Neural progenitor cell (in vitro differentiated cells): Measurements from ENCODE around the gene C11orf21. TPM values are rescaled to one million over a fixed set of nuclear protein-coding genes. Genes with fewer than 3 reads are reported as not detected.

ENCODE experiments used
- DNase-seq: peaks from one replicate; pipeline ENCODE4 v3.0.0-alpha.2; 2016; ENCODE audit warnings: low spot score
- H2AFZ ChIP-seq: fragments of 200-600 bp; sonication (generic); replicated peaks from 2 replicates; pipeline ENCODE4 v1.6.1; 2016; ENCODE audit warnings: antibody characterized with exemption
- H3F3A ChIP-seq: fragments of 200-600 bp; sonication (generic); 2 replicates; pipeline ENCODE4 v1.6.1; 2016; ENCODE audit warnings: antibody characterized with exemption, low read depth
- H3K27ac ChIP-seq: fragments of 200-600 bp; sonication (generic); 2 replicates; pipeline ENCODE4 v1.5.1; 2016; ENCODE audit warnings: mild to moderate bottlenecking
- H3K27me3 ChIP-seq: fragments of 200-600 bp; sonication (generic); 2 replicates; pipeline ENCODE4 v1.6.1; 2016; ENCODE audit warnings: mild to moderate bottlenecking, moderate library complexity
- H3K36me3 ChIP-seq: fragments of 200-600 bp; sonication (generic); 2 replicates; pipeline ENCODE4 v1.5.1; 2016
- H3K4me1 ChIP-seq: fragments of 200-600 bp; sonication (generic); 2 replicates; pipeline ENCODE4 v1.6.1; 2016; ENCODE audit warnings: mixed run types
- H3K4me2 ChIP-seq: fragments of 200-600 bp; sonication (generic); 2 replicates; pipeline ENCODE4 v1.6.1; 2016
- H3K4me3 ChIP-seq: fragments of 200-600 bp; sonication (generic); 2 replicates; pipeline ENCODE4 v1.5.1; 2016
- H3K79me2 ChIP-seq: fragments of 200-600 bp; sonication (generic); 2 replicates; pipeline ENCODE4 v1.6.1; 2016; ENCODE audit warnings: low read depth
- H3K9ac ChIP-seq: fragments of 200-600 bp; sonication (generic); 2 replicates; pipeline ENCODE4 v1.6.1; 2016
- H3K9me3 ChIP-seq: fragments of 200-600 bp; sonication (generic); 2 replicates; pipeline ENCODE4 v1.5.1; 2016; ENCODE audit warnings: low read depth
- H4K20me1 ChIP-seq: fragments of 200-600 bp; sonication (generic); 2 replicates; pipeline ENCODE4 v1.6.1; 2016; ENCODE audit warnings: low read depth
- H3K27ac Mint-ChIP-seq: 3 replicates; pipeline ENCODE4 v1.8.0; 2021; ENCODE audit warnings: mixed read lengths
- H3K27me3 Mint-ChIP-seq: 2 replicates; pipeline ENCODE4 v1.8.0; 2022; ENCODE audit warnings: low read depth, mild to moderate bottlenecking, inconsistent platforms, moderate library complexity, mixed read lengths; ENCODE audit not compliant: insufficient read depth
- H3K36me3 Mint-ChIP-seq: 3 replicates; pipeline ENCODE4 v1.8.0; 2021; ENCODE audit warnings: mixed read lengths
- H3K4me1 Mint-ChIP-seq: 3 replicates; pipeline ENCODE4 v1.8.0; 2021; ENCODE audit warnings: mixed read lengths
- H3K4me3 Mint-ChIP-seq: 3 replicates; pipeline ENCODE4 v1.8.0; 2021; ENCODE audit warnings: mild to moderate bottlenecking, moderate library complexity, mixed read lengths
- H3K9me3 Mint-ChIP-seq: 3 replicates; pipeline ENCODE4 v1.8.0; 2020; ENCODE audit warnings: mixed read lengths
- EZH2 ChIP-seq: fragments of 200-600 bp; sonication (generic); IDR thresholded peaks from 2 replicates; pipeline ENCODE4 v1.6.1; 2017; ENCODE audit warnings: antibody characterized with exemption, mild to moderate bottlenecking, moderate library complexity
- EZH2phosphoT487 ChIP-seq: fragments of 200-600 bp; sonication (generic); IDR thresholded peaks from 2 replicates; pipeline ENCODE4 v1.6.1; 2017; ENCODE audit warnings: antibody characterized with exemption
- total RNA-seq: library from RNA; depleted of rRNA; stranded (reverse); fragments of >200 nt; gene quantifications from 2 replicates; pipeline ENCODE4 v1.2.3, GENCODE V29; 2015; ENCODE audit warnings: low replicate concordance
- TF ChIP-seq, protein P1 (sequence below): fragments of 200-600 bp; sonication (generic); IDR thresholded peaks from 2 replicates; pipeline ENCODE4 v1.5.1; 2017; ENCODE audit warnings: antibody characterized with exemption, mild to moderate bottlenecking

Gene C11orf21
- total RNA-seq, 1 donor from 2014 or later = not detected

GRCh38 chr11:2270322-2271076 is 31.2 kb downstream of the C11orf21 start, which contains the start of gene ASCL2:
ASCL2 (minus strand) TSS chr11:2270588; CDS start chr11:2270332, 256 bp downstream.
- Histone ChIP-seq H2AFZ (peak within 1 kb of the TSS; percentile 78), H3F3A (no peaks in the 10 kb centered on the region), H3K4me2 (peak within 1 kb of the TSS; percentile 80), H3K79me2 (no peaks in the 10 kb centered on the region), H4K20me1 (no peaks in the 10 kb centered on the region), H3K27me3 (peaks cover 100% of the 10 kb centered on the region), H3K36me3 (no peaks in the 10 kb centered on the region), H3K4me1 (peaks cover 4% of the 10 kb centered on the region), H3K9me3 (no peaks in the 10 kb centered on the region), H3K9ac (no peak within 1 kb of the TSS), H3K27ac (no peak within 1 kb of the TSS), H3K4me3 (peak within 1 kb of the TSS; percentile 49)
- Mint-ChIP-seq H3K4me3 (peak within 1 kb of the TSS; percentile 71), H3K27ac (no peak within 1 kb of the TSS), H3K27me3 (peaks cover 52% of the 10 kb centered on the region), H3K36me3 (no peaks in the 10 kb centered on the region), H3K9me3 (peaks cover 6% of the 10 kb centered on the region), H3K4me1 (peaks cover 4% of the 10 kb centered on the region)
- DNase-seq = peak; percentile 40
- TF ChIP-seq EZH2phosphoT487 (peak; percentile 16), EZH2 (peak; percentile 76)
- TF ChIP-seq, protein P1, sequence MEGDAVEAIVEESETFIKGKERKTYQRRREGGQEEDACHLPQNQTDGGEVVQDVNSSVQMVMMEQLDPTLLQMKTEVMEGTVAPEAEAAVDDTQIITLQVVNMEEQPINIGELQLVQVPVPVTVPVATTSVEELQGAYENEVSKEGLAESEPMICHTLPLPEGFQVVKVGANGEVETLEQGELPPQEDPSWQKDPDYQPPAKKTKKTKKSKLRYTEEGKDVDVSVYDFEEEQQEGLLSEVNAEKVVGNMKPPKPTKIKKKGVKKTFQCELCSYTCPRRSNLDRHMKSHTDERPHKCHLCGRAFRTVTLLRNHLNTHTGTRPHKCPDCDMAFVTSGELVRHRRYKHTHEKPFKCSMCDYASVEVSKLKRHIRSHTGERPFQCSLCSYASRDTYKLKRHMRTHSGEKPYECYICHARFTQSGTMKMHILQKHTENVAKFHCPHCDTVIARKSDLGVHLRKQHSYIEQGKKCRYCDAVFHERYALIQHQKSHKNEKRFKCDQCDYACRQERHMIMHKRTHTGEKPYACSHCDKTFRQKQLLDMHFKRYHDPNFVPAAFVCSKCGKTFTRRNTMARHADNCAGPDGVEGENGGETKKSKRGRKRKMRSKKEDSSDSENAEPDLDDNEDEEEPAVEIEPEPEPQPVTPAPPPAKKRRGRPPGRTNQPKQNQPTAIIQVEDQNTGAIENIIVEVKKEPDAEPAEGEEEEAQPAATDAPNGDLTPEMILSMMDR = no peak

DNA sequence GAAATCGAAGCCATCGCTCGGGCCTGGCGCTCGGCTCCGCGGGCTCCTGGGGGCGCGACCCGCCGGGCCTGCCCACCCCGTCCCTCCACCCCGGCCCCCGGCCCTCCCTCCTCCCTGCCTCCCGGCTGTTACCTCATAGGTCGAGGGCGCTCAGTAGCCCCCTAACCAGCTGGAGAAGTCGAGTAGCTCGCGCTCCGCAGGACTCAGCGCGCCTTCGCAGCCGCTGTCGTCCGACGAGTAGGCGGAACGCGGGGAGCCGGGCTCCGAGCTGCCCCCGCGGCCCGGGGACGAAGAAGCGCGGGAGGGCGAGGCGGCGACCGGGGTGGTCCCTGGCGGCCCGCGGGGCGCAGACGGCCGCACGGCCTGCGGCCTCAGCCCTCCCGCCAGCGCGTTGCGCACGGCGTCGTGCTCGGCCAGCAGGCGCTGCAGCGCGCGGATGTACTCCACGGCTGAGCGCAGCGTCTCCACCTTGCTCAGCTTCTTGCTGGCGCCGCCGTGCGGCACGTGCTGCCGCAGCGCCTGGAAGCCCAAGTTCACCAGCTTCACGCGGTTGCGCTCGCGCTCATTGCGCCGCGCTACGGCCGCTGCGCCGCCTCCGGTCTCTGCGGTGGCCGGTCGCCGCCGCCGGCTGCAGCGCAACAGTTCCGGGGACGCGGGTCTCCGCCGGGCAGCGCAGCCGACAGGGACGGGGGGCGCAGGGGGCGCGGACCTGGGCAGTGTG is 32.0 kb downstream of the C11orf21 start:
- H3K4me1 Mint-ChIP-seq = peaks cover 4% of the 10 kb centered on the region
- peak overlapping the region; percentile 49 for H3K4me3 ChIP-seq

DNA sequence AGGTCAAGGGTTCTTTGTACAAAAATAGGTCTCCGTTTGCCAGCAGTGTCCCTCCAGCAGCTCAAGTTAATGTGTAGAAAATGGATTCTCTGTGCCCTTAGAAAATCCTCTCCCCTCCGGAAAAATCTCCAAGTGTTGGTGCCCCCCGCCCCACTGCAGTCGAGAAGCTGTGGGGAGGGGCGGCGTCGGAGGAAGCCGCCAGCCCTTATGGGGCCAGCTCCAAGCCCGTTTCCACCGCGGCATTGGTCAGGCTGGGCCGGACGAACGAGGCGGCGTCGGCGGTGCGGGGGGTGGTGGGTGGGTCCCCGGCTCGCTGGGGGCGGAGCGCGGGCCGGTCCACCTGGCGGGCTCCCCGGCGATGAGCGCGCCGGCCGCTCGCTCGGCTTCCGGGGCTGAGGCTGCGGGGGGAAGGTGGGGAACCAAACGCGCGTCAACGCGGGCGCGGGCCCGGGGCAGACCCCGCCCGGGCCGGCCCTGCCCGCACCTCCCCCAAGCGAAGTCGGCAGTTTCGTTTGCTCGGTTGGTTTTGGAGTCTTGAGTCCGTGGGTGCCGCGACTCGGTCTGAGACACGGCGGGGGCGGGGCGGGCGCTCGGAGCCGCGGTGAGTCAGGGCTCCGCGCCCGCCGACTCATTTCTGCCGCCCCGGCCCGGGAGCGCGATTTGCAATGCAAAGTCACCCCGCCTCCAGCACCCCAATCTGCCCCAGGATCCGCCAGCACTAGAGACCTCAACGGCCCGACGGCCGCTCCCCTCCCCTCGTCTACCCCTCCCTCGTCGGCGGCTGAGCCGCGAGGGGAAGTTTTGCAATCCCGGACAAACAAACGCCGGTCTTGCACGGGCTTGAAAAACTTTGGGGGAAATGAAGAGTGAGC is 32.8 kb downstream of the C11orf21 start:
- no peaks in the 10 kb centered on the region for H3K36me3 ChIP-seq
- H3K4me1 ChIP-seq = peaks cover 4% of the 10 kb centered on the region
- peak overlapping the region; percentile 74 for H3K4me3 Mint-ChIP-seq
- H3K9me3 ChIP-seq = no peaks in the 10 kb centered on the region
- peaks cover 4% of the 10 kb centered on the region for H3K9me3 Mint-ChIP-seq
- H3K27ac Mint-ChIP-seq = no peak overlapping the region
- no peak overlapping the region for H3K9ac ChIP-seq
- H3F3A ChIP-seq = no peaks in the 10 kb centered on the region
- H3K4me2 ChIP-seq = peak overlapping the region; percentile 80
- TF ChIP-seq, protein P1 = no peak
- peak; percentile 91 for TF ChIP-seq EZH2
- peak; percentile 95 for TF ChIP-seq EZH2phosphoT487
- H3K79me2 ChIP-seq = no peaks in the 10 kb centered on the region
- DNase-seq = peak; percentile 73
- H4K20me1 ChIP-seq = no peaks in the 10 kb centered on the region
- H3K4me1 Mint-ChIP-seq = peaks cover 4% of the 10 kb centered on the region
- no peak overlapping the region for H3K27ac ChIP-seq
- peaks cover 96% of the 10 kb centered on the region for H3K27me3 ChIP-seq
- H2AFZ ChIP-seq = peak overlapping the region; percentile 78
- peaks cover 49% of the 10 kb centered on the region for H3K27me3 Mint-ChIP-seq
- no peaks in the 10 kb centered on the region for H3K36me3 Mint-ChIP-seq
- H3K4me3 ChIP-seq = peak overlapping the region; percentile 49

More for the DNA sequence above, 32.0 kb downstream of the C11orf21 start:
- no peak overlapping the region for H3K27ac ChIP-seq
- no peaks in the 10 kb centered on the region for H3K79me2 ChIP-seq
- H3K9ac ChIP-seq = no peak overlapping the region
- H2AFZ ChIP-seq = peak overlapping the region; percentile 78
- Mint-ChIP-seq H3K4me3 (peak overlapping the region; percentile 70), H3K27me3 (peaks cover 55% of the 10 kb centered on the region), H3K9me3 (peaks cover 6% of the 10 kb centered on the region), H3K36me3 (no peaks in the 10 kb centered on the region), H3K27ac (no peak overlapping the region)
- H3K9me3 ChIP-seq = no peaks in the 10 kb centered on the region
- H4K20me1 ChIP-seq = no peaks in the 10 kb centered on the region
- H3F3A ChIP-seq = no peaks in the 10 kb centered on the region
- peak overlapping the region; percentile 80 for H3K4me2 ChIP-seq
- peak; percentile 87 for DNase-seq
- H3K36me3 ChIP-seq = no peaks in the 10 kb centered on the region
- peaks cover 4% of the 10 kb centered on the region for H3K4me1 ChIP-seq
- H3K27me3 ChIP-seq = peaks cover 100% of the 10 kb centered on the region
- TF ChIP-seq EZH2phosphoT487 (peak; percentile 74), EZH2 (no peak)
- TF ChIP-seq, protein P1 = peak; percentile 45
